H1 (cell line): ENCODE measurements around the gene TAF15. TPM values are rescaled to one million over a fixed set of nuclear protein-coding genes. Genes with fewer than 3 reads are reported as not detected.

Experiments used
- E2F6 ChIP-seq: IDR thresholded peaks from 2 replicates; pipeline ENCODE4 v1.6.1; 2012; ENCODE audit warnings: inconsistent platforms
- EP300 ChIP-seq, 2 experiments: IDR thresholded peaks; 1 replicate in 1 of 2; 2 replicates in 1 of 2; pipeline ENCODE4 v1.6.1; 2011 to 2012; ENCODE audit warnings: low read depth in 2 of 2, low read length in 2 of 2, mild to moderate bottlenecking in 2 of 2, borderline replicate concordance in 1 of 2, inconsistent platforms in 1 of 2, moderate library complexity in 1 of 2
- polyA plus RNA-seq, 7 experiments: library from polyadenylated mRNA; depleted of rRNA in 3 of 7; stranded (reverse) in 5 of 7; unstranded in 2 of 7; fragments of >200 nt in 5 of 7; fragments of 200-250 nt in 2 of 7; gene quantifications; 1 replicate in 5 of 7; 2 replicates in 1 of 7; 4 replicates in 1 of 7; pipeline versions ENCODE4 v1.2.1 to v1.2.3, GENCODE V29; 2011 to 2013; ENCODE audit warnings: missing spikeins in 2 of 7, mixed read lengths in 2 of 7
- total RNA-seq: library from RNA; stranded (reverse); fragmentation: NEBNext Ultra II Directional; extraction: Animal tissue kit (Norgen Biotek cat#: 25700); gene quantifications from 2 replicates; pipeline ENCODE4 v1.2.1, GENCODE V29; 2021

The TAF15 gene
- total and polyA plus RNA-seq, 2 of the 8 experiments (the other 6 are each of a cell fraction or from before 2014, with no cell fraction given) = 80.1 to 338 TPM

- TF ChIP-seq E2F6 (no peak), EP300 (IDR thresholded peaks at IDR 0.05; ENCODE audit: borderline replicate concordance in 1 of 2, low read depth in 2 of 2, low read length in 2 of 2) (no peak)
- TF ChIP-seq, all 59 proteins: peak for 0
Measured at GRCh38 chr17:35763767-35764122, 45.5 kb upstream of the TAF15 start (continued).
